22Rv1 (cell line): ENCODE measurements around the gene GTF2H3.

Experiments
- CTCF ChIP-seq: fragments of 450-650 bp; IDR thresholded peaks from 2 replicates; pipeline ENCODE4 v1.5.1; 2017; ENCODE audit warnings: mild to moderate bottlenecking
- ZFX ChIP-seq: fragments of 450-650 bp; IDR thresholded peaks from 2 replicates; pipeline ENCODE4 v1.6.1; 2017; ENCODE audit warnings: antibody characterized with exemption, borderline replicate concordance

- TF ChIP-seq CTCF (no peak), ZFX (no peak)
Measured at GRCh38 chr12:123671876-123672275, 38.2 kb downstream of the GTF2H3 start.
